HG02973 (cell line): ENCODE data around the gene GNG7.
"Not testable (repeated sequence)": the region's sequence is repeated elsewhere in the genome, so short reads cannot be mapped to it uniquely, and the experiment has no call there.

Experiments used
- ATAC-seq: cut with Tn5 transposase; IDR thresholded peaks from one replicate; pipeline ENCODE4 v1.9.1; 2021; ENCODE audit warnings: moderate library complexity; ENCODE audit not compliant: unreplicated experiment

The GNG7 gene

DNA sequence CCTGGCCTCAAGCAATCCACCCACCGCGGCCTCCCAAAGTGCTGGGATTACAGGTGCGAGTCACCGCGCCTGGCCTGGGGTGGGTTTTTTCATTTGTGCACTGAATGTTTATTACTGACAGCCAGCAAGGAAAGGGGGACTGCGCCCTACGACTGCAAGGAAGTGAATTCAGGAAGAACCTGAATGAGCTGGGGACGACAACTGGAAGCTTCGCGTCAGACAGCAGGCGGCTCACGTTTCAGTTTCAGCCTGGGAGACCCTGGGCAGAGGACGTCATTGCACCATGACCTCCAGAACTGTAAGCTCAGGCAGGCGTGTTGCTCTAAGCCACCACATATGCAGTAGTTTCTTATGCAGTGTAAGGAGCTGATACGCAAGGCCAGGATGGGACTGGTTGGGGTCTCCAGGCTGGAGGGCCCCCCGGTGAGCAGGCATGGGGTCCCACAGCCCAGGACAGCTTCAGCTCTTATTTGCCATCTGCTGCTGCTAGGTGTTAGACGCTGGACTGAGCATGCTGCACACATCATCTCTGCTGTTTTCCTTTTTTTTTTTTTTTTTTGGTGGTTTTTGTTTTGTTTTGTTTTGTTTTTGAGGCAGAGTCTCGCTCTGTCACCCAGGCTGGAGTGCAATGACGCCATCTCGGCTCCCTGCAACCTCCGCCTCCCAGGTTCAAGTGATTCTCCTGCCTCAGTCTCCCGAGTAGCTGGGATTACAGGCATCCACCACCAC lies 160.0 kb downstream of the GNG7 start:
- no peak for ATAC-seq

GRCh38 chr19:2540646-2541454 lies 161.6 kb downstream of the GNG7 start:
- no peak for ATAC-seq

GRCh38 chr19:2540251-2540645 lies 162.2 kb downstream of the GNG7 start:
- ATAC-seq, result no peak

DNA sequence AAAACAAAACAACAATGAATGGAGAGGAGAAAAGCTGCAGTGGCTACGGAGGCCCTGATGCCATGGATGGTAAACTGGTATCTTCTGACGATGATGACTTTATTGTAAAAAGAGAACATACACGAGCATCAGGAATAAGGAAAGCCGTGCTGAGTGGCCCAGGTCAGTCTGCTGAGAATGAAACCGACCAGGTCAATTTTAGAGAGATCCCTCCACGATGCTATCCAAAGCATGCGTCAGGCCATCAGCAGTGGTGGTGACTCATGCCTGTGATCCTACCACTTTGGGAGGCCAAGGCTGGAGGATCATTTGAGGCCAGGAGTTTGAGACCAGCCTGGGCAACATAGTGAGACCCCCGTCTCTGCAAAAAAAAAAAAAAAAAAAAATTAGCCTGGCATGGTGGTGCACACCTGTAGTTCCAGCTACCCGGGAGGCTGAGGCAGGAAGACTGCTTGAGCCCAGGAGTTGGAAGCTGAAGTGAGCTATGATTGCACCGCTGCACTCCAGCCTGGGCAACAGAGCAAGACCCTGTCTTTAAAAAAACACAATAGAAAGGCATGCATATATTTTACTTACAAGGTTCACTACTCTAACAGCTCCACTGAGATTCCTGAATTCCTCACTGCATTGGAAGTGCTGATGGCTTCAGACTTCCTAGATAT lies 164.3 kb downstream of the GNG7 start:
- ATAC-seq, result no peak

- ATAC-seq, result not testable (repeated sequence)
Measured at GRCh38 chr19:2537584-2537983, 164.9 kb downstream of the GNG7 start.

DNA sequence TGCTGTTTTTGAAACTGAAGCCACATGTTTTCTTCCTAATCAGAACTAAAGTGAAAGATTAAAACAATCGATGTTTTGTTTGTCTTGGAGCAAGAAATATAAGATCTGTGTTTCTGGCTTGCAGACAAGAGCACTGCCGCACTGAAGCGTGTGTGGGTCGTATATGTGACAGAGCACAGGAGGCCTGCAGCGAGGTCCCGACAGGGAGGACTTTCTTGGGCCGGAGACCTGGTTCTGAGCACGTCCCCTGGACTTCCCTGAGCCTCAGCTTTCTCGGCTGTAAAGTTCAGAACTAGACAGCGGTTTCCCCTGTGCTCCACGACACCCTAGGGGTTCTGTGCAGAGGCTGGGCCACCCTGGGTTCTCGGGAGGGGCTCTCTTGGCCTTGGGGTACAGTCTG lies 166.0 kb downstream of the GNG7 start:
- no peak for ATAC-seq

- ATAC-seq, result no peak
Measured at GRCh38 chr19:2534423-2535013, 168.0 kb downstream of the GNG7 start.

GRCh38 chr19:2533686-2534422 lies 168.6 kb downstream of the GNG7 start:
- no peak for ATAC-seq

GRCh38 chr19:2533072-2533425 lies 169.4 kb downstream of the GNG7 start:
- no peak for ATAC-seq

DNA sequence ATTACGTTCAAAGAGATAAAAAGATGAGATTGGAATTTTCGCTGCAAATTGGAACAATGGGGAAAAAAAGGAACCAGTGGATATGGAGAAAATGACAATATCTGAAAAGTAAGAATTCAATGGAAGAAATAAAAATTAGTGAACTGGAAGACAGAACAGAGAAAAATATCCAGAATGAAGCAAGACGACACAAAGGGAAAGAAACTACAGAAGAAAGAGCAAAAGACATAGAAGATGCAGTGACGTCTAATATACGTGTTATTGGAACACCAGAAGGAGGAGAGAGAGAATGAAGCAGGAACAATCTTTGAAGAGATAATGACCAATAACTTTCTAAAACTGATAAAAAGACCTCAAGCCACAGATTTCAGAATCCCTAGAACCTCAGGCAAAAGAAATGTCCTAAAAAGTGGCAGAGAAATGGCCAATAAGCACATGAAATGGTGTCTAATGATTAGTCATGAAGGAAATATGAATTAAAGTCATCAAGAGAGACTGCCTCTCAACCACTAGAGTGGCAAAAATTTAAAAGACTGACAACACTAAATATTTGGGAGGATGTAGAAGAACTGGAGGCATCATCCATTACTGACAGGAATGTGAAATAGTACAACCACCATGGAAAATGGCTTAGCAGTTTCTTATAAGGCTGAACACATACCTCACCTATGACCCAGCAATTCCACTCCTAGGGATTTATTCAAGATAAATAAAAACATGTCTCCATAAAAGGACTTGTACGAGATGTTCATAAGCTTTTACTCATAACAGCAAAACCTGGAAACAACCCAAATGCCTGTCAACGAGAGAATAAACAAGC lies 170.0 kb downstream of the GNG7 start:
- no peak for ATAC-seq

DNA sequence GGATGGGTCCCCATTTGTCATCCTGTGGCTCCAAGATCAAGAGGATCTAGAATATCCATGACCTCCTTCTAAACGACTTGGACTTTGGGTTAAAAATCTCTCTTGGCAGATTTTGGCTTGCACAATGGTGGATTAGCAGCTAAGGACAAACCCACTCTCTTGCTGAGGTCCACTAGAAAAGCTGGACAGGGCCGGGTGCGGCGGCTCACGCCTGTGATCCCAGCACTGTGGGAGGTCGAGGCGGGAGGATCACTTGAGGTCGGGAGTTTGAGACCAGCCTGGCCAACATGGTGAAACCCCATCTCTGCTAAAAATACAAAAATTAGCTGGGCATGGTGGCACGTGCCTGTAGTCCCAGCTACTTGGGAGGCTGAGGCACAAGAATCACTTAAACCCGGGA lies 172.6 kb downstream of the GNG7 start:
- not testable (repeated sequence) for ATAC-seq

GRCh38 chr19:2529473-2529918 lies 173.0 kb downstream of the GNG7 start:
- ATAC-seq, result no peak

DNA sequence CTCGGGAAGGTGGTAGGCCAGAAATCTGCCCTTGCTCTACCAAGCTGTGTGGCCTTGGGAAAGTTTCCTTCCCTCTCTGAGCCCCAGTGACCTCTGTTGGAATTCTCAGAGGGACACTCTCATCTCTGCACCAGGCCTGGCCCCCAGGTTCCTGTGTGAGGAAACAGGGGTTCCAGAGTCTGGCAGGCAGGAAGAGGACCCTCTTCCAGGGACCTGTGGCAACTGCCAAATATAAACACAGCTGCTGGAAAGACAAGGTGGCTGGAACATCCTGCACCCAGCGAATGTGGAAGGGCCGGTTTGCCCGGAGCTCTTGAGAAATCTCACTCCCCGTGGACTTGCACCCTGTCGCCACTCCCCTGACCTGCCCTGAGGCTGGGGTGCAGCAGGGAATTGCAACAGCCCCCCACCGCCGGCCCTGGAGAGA lies 173.8 kb downstream of the GNG7 start:
- ATAC-seq, result no peak

GRCh38 chr19:2527686-2528085 lies 174.8 kb downstream of the GNG7 start:
- ATAC-seq, result no peak

GRCh38 chr19:2527171-2527570 lies 175.3 kb downstream of the GNG7 start:
- no peak for ATAC-seq

DNA sequence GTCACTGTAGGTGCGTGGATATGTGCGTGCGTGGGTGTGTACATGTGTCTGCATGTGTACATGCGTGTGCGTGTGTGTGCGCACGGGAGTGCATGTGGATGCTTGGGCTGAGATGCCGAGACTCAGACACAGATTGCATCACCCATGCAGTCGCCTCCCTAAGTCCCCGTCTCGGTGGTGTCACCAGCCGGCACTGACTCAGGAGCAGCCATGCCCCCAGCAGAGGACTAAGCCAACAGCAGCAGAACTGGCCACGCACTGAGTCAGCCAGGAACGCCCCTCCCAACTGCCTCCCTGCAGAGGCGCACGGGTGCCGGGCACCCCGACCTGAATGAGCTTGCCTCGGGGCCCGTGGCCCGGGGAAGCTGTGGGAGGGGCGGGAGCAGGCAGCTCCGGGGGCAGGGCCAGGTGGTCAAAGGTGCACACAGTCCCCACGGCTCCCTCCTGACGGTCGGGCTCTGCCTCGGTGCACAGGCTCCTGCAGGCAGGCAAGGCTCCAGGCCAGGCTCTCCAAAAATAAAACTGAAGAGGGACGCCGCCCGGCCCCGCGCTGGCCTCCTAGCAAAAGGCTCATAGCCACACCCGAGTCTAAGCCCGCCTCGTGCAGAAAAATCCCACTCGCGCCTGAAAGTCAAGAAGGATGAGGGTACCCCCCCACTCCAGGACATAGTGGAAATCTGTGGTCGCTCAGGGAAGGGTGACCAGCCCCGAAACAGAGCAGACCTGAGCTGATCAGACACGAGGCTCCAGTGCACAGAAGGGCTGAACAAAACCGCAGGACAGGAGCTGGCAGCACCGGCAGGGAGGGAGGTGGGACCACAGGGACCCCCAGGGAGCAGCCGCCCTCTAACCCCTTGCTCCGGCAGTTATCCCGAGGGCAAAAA lies 177.4 kb downstream of the GNG7 start:
- ATAC-seq, result no peak

- ATAC-seq, result no peak
Measured at GRCh38 chr19:2524361-2524839, 178.1 kb downstream of the GNG7 start.

DNA sequence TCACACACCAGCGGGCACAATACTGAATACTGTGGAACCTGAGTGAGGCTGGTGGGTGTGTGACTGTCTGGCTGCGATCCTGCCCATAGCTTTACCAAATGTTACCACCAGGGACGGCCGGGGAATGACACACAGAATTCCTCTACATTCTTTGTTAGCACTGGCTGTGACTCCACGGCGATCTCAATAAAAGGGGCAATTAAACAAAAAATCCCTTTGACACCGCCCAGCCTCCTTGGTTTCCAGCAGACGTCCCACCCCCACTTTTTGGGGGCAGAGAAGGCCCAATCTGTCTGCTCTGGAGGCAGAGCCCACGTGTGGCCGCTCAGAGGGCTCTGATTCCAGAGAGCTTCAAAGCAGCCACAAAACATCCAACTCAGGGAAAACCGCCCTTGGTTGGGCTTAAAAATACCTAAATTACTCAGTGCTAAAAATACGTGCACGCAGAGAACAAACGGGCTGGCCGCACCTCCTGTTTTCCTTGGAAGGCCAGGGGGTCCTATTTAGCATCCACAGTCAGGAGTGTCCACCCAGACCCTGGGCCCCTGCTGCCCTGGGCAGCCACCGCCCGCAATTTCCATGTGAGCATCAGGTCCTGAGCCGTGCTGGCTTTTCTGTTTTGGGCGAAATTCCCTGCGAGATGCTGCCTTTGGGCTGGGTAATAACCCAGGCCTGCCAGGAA lies 178.7 kb downstream of the GNG7 start:
- ATAC-seq, result no peak
